B cell (primary cell): ENCODE results near the gene KLF7. TPM values are rescaled to one million over a fixed set of nuclear protein-coding genes. Genes with fewer than 3 reads are reported as not detected.
A peak's percentile ranks its signal among the peaks of the same experiment; 100 is the strongest.

Source experiments
- ATAC-seq: fragments of 200-7000 bp; cut with Tn5 transposase; one replicate; pipeline ENCODE4 v1.10.0; 2021; ENCODE audit warnings: low read depth, mild to moderate bottlenecking, moderate number of reproducible peaks, moderate library complexity
- CTCF ChIA-PET: fragments of 350-600 bp; sonication (Branson Sonifier 250); formaldehyde crosslinking; loops from one replicate; lab custom pipeline; 2021; ENCODE audit warnings: antibody characterized with exemption, inconsistent platforms; lab: Charles Lee
- POLR2A ChIA-PET: fragments of 350-600 bp; sonication (Branson Sonifier 250); formaldehyde crosslinking; loops from one replicate; lab custom pipeline; 2021; ENCODE audit warnings: antibody characterized with exemption; lab: Charles Lee
- DNase-seq: peaks from one replicate; pipeline ENCODE4 v3.0.0; 2013
- H2AFZ ChIP-seq: 2 replicates; pipeline ENCODE4 v1.6.1; 2012; ENCODE audit warnings: mild to moderate bottlenecking, low read depth, low read length; ENCODE audit not compliant: insufficient read depth, poor library complexity, severe bottlenecking
- H3K27ac ChIP-seq, 2 donors: 1 replicate in 1 of 2; 2 replicates in 1 of 2; pipeline ENCODE4 v1.5.1; 2012 to 2013; ENCODE audit warnings: low read length in 2 of 2, mild to moderate bottlenecking in 2 of 2, moderate library complexity in 1 of 2
- H3K27me3 ChIP-seq, 4 experiments: fragments of 200-600 bp in 1 of 4; sonication (generic) in 1 of 4; replicated peaks in 1 of 4; 1 replicate in 2 of 4; 2 replicates in 2 of 4; pipeline versions ENCODE4 v1.6.1 to v1.7.0; 2013 to 2016; ENCODE audit warnings: low read length in 3 of 4, mild to moderate bottlenecking in 2 of 4, mixed read lengths in 1 of 4, moderate library complexity in 1 of 4; ENCODE audit not compliant: insufficient read depth in 4 of 4, control insufficient read depth in 3 of 4; ENCODE audit errors: control extremely low read depth in 1 of 4
- H3K36me3 ChIP-seq, 2 experiments: replicated peaks in 1 of 2; 1 replicate in 1 of 2; 2 replicates in 1 of 2; pipeline versions ENCODE4 v1.6.1 to v1.7.1; 2013; ENCODE audit warnings: low read length in 1 of 2; ENCODE audit not compliant: insufficient read depth in 2 of 2, control insufficient read depth in 1 of 2; ENCODE audit errors: control extremely low read depth in 1 of 2, extremely low read depth in 1 of 2
- H3K4me1 ChIP-seq, 2 donors: fragments of 200-600 bp in 1 of 2; sonication (generic) in 1 of 2; 1 replicate in 1 of 2; 2 replicates in 1 of 2; pipeline versions ENCODE4 v1.5.1 to v1.6.1; 2013 to 2017; ENCODE audit warnings: low read length in 2 of 2; ENCODE audit not compliant: control insufficient read depth in 2 of 2, insufficient read depth in 2 of 2
- H3K4me2 ChIP-seq: replicated peaks from 2 replicates; pipeline ENCODE3; 2012; ENCODE audit warnings: mild to moderate bottlenecking, low read depth, low read length; ENCODE audit not compliant: poor library complexity, severe bottlenecking
- H3K4me3 ChIP-seq, 5 experiments: fragments of 200-600 bp in 1 of 5; sonication (generic) in 1 of 5; 1 replicate in 3 of 5; 2 replicates in 2 of 5; pipeline versions ENCODE4 v1.5.1 to v1.7.0; 2011 to 2016; ENCODE audit warnings: low read length in 4 of 5, mild to moderate bottlenecking in 4 of 5, low read depth in 2 of 5, control low read depth in 1 of 5, moderate library complexity in 1 of 5; ENCODE audit not compliant: insufficient read depth in 1 of 5; ENCODE audit errors: control extremely low read depth in 1 of 5, extremely low read depth in 1 of 5
- H3K79me2 ChIP-seq: fragments of 200-600 bp; sonication (generic); one replicate; pipeline ENCODE4 v1.6.0; 2016; ENCODE audit warnings: low read length; ENCODE audit not compliant: control insufficient read depth, insufficient read depth
- H3K9ac ChIP-seq: fragments of 200-600 bp; sonication (generic); 2 replicates; pipeline ENCODE4 v1.6.1; 2017; ENCODE audit warnings: mild to moderate bottlenecking, low read length, moderate library complexity
- H3K9me3 ChIP-seq, 3 donors: one replicate each; pipeline versions ENCODE4 v1.6.1 to v1.7.1; 2013; ENCODE audit warnings: low read length in 2 of 3; ENCODE audit not compliant: control insufficient read depth in 2 of 3, insufficient read depth in 1 of 3; ENCODE audit errors: control extremely low read depth in 1 of 3
- H4K20me1 ChIP-seq: 2 replicates; pipeline ENCODE4 v1.6.0; 2012; ENCODE audit warnings: mild to moderate bottlenecking, low read length; ENCODE audit not compliant: insufficient read depth, control insufficient read depth, poor library complexity, severe bottlenecking
- H3K27ac Mint-ChIP-seq: one replicate; pipeline ENCODE4 v1.8.0; 2021; ENCODE audit warnings: mixed read lengths
- H3K27me3 Mint-ChIP-seq: one replicate; pipeline ENCODE4 v1.8.0; 2021; ENCODE audit warnings: mixed read lengths
- H3K4me1 Mint-ChIP-seq: one replicate; pipeline ENCODE4 v1.8.0; 2021; ENCODE audit warnings: mixed read lengths
- H3K4me3 Mint-ChIP-seq: one replicate; pipeline ENCODE4 v1.8.0; 2021; ENCODE audit warnings: mixed read lengths
- H3K9me3 Mint-ChIP-seq: one replicate; pipeline ENCODE4 v1.8.0; 2022; ENCODE audit warnings: mixed read lengths; ENCODE audit not compliant: insufficient read depth
- EZH2 ChIP-seq: IDR thresholded peaks from 2 replicates; pipeline ENCODE4 v1.6.1; 2012; ENCODE audit warnings: borderline replicate concordance, low read depth, mild to moderate bottlenecking, moderate library complexity, low read length; ENCODE audit not compliant: insufficient read depth, poor library complexity, severe bottlenecking
- WGBS: methylation state at CpG from one replicate; pipeline ENCODE4 v1.1.5; 2013; ENCODE audit warnings: missing lambda C conversion rate; ENCODE audit not compliant: insufficient coverage; 5-methylcytosine and 5-hydroxymethylcytosine counted together
- intact Hi-C: fragments of 100-400 bp; cut with micrococcal nuclease; formaldehyde crosslinking; loops from one replicate; pipeline ENCODE4 v1.10.0; 2022
- polyA plus RNA-seq: library from polyadenylated mRNA; depleted of rRNA; stranded (reverse); fragments of >200 nt; gene quantifications from 2 replicates; pipeline ENCODE4 v1.2.3, GENCODE V29; 2012
- total RNA-seq, 2 donors: library from RNA; stranded (reverse); fragments of 120-200 nt in 1 of 2; gene quantifications; 1 replicate in 1 of 2; 2 replicates in 1 of 2; pipeline versions ENCODE4 v1.2.3 to v1.2.4, GENCODE V29; 2013 to 2022
- TF ChIP-seq, protein P1 (sequence below): fragments of 200-600 bp; IDR thresholded peaks from one replicate; pipeline ENCODE4 v1.8.0; 2022; ENCODE audit warnings: antibody characterized with exemption, mild to moderate bottlenecking

The KLF7 gene
- total and polyA plus RNA-seq, 2 donors (not counting 1 experiment from before 2014, with no cell fraction given) = 46.2 to 93.2 TPM

GRCh38 chr2:207142461-207142860 lies 23.3 kb downstream of the KLF7 start:
- WGBS = 43% methylated on average over 3 of the region's 3 CpGs
- peak overlapping the region; percentile 91 for H3K4me2 ChIP-seq
- Mint-ChIP-seq H3K4me3 (peak overlapping the region; percentile 89), H3K9me3 (no peaks in the 10 kb centered on the region), H3K27me3 (no peaks in the 10 kb centered on the region), H3K27ac (peak overlapping the region; percentile 94), H3K4me1 (peaks cover 74% of the 10 kb centered on the region)
- peaks cover 0 to 4% of the 10 kb centered on the region in 2 experiments for H3K36me3 ChIP-seq
- ChIA-PET CTCF (interaction anchor here (0.7 to 4.5 kb wide), 18 partner anchors 10 to 452 kb away, joined by 3 to 92 read pairs (median 3); partner anchors contain the start of gene KLF7), POLR2A (interaction anchor here (0.7 to 4.8 kb wide), 3 partner anchors 13 to 388 kb away, joined by 4 to 122 read pairs (median 9); partner anchors contain the start of gene KLF7)
- intact Hi-C loops = loop anchor here (1.0 to 10.0 kb wide), 4 partner anchors 70 to 482 kb away; partner anchors contain the start of gene METTL21A
- H3K4me1 ChIP-seq = peaks cover 57 to 62% of the 10 kb centered on the region in 2 donors
- H3K9ac ChIP-seq = peak overlapping the region; percentile 82
- H4K20me1 ChIP-seq = no peaks in the 10 kb centered on the region
- ATAC-seq = peak; percentile 16
- H3K27ac ChIP-seq = peak overlapping the region; percentile 93 to 99
- H3K9me3 ChIP-seq = no peaks in the 10 kb centered on the region
- peak overlapping the region; percentile 59 for H2AFZ ChIP-seq
- no peaks in the 10 kb centered on the region for H3K27me3 ChIP-seq
- peak overlapping the region in 2 of 5 experiments; percentile 4 to 71 for H3K4me3 ChIP-seq
- peak; percentile 70 for DNase-seq
- peaks cover 71% of the 10 kb centered on the region for H3K79me2 ChIP-seq
- TF ChIP-seq EZH2 = no peak
- TF ChIP-seq, protein P1, sequence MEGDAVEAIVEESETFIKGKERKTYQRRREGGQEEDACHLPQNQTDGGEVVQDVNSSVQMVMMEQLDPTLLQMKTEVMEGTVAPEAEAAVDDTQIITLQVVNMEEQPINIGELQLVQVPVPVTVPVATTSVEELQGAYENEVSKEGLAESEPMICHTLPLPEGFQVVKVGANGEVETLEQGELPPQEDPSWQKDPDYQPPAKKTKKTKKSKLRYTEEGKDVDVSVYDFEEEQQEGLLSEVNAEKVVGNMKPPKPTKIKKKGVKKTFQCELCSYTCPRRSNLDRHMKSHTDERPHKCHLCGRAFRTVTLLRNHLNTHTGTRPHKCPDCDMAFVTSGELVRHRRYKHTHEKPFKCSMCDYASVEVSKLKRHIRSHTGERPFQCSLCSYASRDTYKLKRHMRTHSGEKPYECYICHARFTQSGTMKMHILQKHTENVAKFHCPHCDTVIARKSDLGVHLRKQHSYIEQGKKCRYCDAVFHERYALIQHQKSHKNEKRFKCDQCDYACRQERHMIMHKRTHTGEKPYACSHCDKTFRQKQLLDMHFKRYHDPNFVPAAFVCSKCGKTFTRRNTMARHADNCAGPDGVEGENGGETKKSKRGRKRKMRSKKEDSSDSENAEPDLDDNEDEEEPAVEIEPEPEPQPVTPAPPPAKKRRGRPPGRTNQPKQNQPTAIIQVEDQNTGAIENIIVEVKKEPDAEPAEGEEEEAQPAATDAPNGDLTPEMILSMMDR = peak; percentile 23

GRCh38 chr2:207141386-207141785 lies 24.4 kb downstream of the KLF7 start:
- Mint-ChIP-seq H3K9me3 (no peaks in the 10 kb centered on the region), H3K27me3 (no peaks in the 10 kb centered on the region), H3K4me1 (peaks cover 74% of the 10 kb centered on the region), H3K27ac (peak overlapping the region; percentile 94), H3K4me3 (peak overlapping the region; percentile 78)
- H3K27me3 ChIP-seq = no peaks in the 10 kb centered on the region
- DNase-seq (peak; percentile 69), ATAC-seq (no peak)
- H3K9me3 ChIP-seq = no peaks in the 10 kb centered on the region
- peaks cover 0 to 11% of the 10 kb centered on the region in 2 experiments for H3K36me3 ChIP-seq
- ChIA-PET POLR2A (interaction anchor here (4.8 kb wide), 1 partner anchor 25 kb away, joined by 122 read pairs; the partner anchor contains the start of gene KLF7), CTCF (interaction anchor here (0.8 to 4.5 kb wide), 12 partner anchors 9 to 341 kb away, joined by 3 to 92 read pairs (median 4); partner anchors contain the start of gene KLF7)
- peaks cover 71% of the 10 kb centered on the region for H3K79me2 ChIP-seq
- H3K4me3 ChIP-seq = peak overlapping the region in 1 of 5 experiments; percentile 5
- intact Hi-C loops = loop anchor here (10.0 kb wide), 1 partner anchor 337 kb away; no protein-coding TSS in a partner anchor
- no peak for TF ChIP-seq EZH2
- H3K4me1 ChIP-seq = peaks cover 59 to 64% of the 10 kb centered on the region in 2 donors
- H4K20me1 ChIP-seq = peaks cover 2% of the 10 kb centered on the region
- H2AFZ ChIP-seq = peak overlapping the region; percentile 3
- H3K4me2 ChIP-seq = peak overlapping the region; percentile 91
- H3K9ac ChIP-seq = no peak overlapping the region
- peak overlapping the region; percentile 93 to 99 for H3K27ac ChIP-seq
- 0% methylated on average over 1 of the region's 2 CpGs for WGBS
